SU-DHL-6 (cell line): Measurements from ENCODE around the gene RCAN1.

Source experiments
- H2AFZ ChIP-seq: fragments of 200-600 bp; sonication (generic); 2 replicates; pipeline ENCODE4 v1.6.1; 2014; ENCODE audit warnings: low read depth, mild to moderate bottlenecking, moderate library complexity, mixed read lengths, antibody characterized with exemption, low read length; ENCODE audit not compliant: severe bottlenecking
- H3F3A ChIP-seq: fragments of 200-600 bp; shearing (Covaris generic); 2 replicates; pipeline ENCODE4 v1.6.0; 2016; ENCODE audit warnings: antibody characterized with exemption, mild to moderate bottlenecking; ENCODE audit not compliant: insufficient read depth
- H3K27ac ChIP-seq: fragments of 200-600 bp; sonication (generic); 2 replicates; pipeline ENCODE4 v1.5.1; 2016; ENCODE audit warnings: low read depth, mild to moderate bottlenecking, low read length, moderate library complexity, mixed read lengths
- H3K27me3 ChIP-seq: fragments of 200-600 bp; sonication (generic), shearing (Covaris generic); 2 replicates; pipeline ENCODE4 v1.6.0; 2014; ENCODE audit warnings: mild to moderate bottlenecking, low read length
- H3K36me3 ChIP-seq: fragments of 200-600 bp; sonication (generic); 2 replicates; pipeline ENCODE4 v1.6.1; 2014; ENCODE audit warnings: mild to moderate bottlenecking, low read length, mixed read lengths
- H3K4me2 ChIP-seq: fragments of 300-600, 200-600 bp; shearing (Covaris generic), sonication (generic); 2 replicates; pipeline ENCODE4 v1.6.0; 2014; ENCODE audit warnings: low read length, low read depth, mild to moderate bottlenecking; ENCODE audit not compliant: poor library complexity, severe bottlenecking
- H3K4me3 ChIP-seq: fragments of 200-600 bp; sonication (generic); 2 replicates; pipeline ENCODE4 v1.5.1; 2014; ENCODE audit warnings: antibody characterized with exemption, low read length, mild to moderate bottlenecking, mixed read lengths; ENCODE audit not compliant: insufficient read depth, poor library complexity, severe bottlenecking
- H3K79me2 ChIP-seq: fragments of 200-600 bp; sonication (generic); 2 replicates; pipeline ENCODE4 v1.6.1; 2014; ENCODE audit warnings: mild to moderate bottlenecking, low read length, moderate library complexity; ENCODE audit not compliant: insufficient read depth
- H3K9ac ChIP-seq: fragments of 200-600 bp; sonication (generic); 2 replicates; pipeline ENCODE4 v1.7.0; 2014; ENCODE audit warnings: mild to moderate bottlenecking, low read length
- H3K9me2 ChIP-seq: fragments of 200-600 bp; sonication (generic); replicated peaks from 2 replicates; pipeline ENCODE4 v1.6.1; 2014; ENCODE audit warnings: low read length; ENCODE audit not compliant: insufficient read depth
- H3K9me3 ChIP-seq: fragments of 200-600 bp; sonication (generic); 2 replicates; pipeline ENCODE4 v1.6.1; 2014; ENCODE audit warnings: low read length, mixed read lengths; ENCODE audit not compliant: insufficient read depth
- H4K20me1 ChIP-seq: fragments of 200-600 bp; sonication (generic); 2 replicates; pipeline ENCODE4 v1.6.1; 2014; ENCODE audit warnings: low read depth, mild to moderate bottlenecking, antibody characterized with exemption, low read length, moderate library complexity, mixed read lengths
- EZH2phosphoT487 ChIP-seq: fragments of 200-600 bp; sonication (generic), shearing (Covaris generic); conservative IDR thresholded peaks from 2 replicates; pipeline ENCODE4 v1.6.1; 2018; ENCODE audit warnings: mild to moderate bottlenecking, antibody characterized with exemption, low read length, moderate library complexity, mixed read lengths
- TF ChIP-seq, protein P1 (sequence below): fragments of 200-600 bp; sonication (generic); IDR thresholded peaks from one replicate; pipeline ENCODE4 v1.5.1; 2017; ENCODE audit warnings: antibody characterized with exemption, mild to moderate bottlenecking, low read length, moderate library complexity; ENCODE audit not compliant: insufficient read depth, poor library complexity, severe bottlenecking

RCAN1 gene

DNA sequence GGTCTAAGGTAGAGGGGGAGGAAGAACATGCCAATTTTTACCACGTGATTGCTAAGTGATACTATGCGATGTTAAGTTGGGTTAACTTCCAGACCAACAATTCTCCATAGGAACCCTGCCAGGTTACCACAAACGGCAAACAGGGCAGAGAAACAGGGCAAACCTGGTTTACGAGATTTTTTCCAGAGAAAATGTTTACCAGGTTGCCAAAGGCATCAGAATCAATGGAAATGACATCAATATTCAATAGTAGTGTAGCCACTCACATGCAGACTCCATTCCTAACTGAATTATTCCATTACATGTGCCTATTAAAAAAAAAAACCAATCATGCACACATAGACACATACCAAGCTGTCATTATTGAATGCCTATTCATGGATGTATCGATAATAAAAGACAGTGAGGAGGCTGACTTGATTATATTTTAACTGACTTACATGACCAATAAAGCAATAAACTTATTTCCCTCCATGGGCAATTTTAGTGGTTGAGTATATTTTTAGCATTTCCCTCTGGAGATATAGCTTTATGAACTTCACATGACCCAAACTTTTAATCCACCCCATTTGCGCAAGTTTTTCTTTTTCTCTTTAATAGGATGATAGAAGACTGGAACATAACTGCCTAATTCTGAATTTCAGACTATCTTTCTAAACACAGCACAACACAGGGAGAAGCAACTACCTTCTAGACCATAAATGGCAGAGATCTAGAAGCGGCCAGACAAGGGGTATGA, 62.4 kb downstream of the RCAN1 start:
- no peaks in the 10 kb centered on the region for H3K36me3 ChIP-seq
- H3K9me2 ChIP-seq, result no peaks in the 10 kb centered on the region
- TF ChIP-seq, protein P1, sequence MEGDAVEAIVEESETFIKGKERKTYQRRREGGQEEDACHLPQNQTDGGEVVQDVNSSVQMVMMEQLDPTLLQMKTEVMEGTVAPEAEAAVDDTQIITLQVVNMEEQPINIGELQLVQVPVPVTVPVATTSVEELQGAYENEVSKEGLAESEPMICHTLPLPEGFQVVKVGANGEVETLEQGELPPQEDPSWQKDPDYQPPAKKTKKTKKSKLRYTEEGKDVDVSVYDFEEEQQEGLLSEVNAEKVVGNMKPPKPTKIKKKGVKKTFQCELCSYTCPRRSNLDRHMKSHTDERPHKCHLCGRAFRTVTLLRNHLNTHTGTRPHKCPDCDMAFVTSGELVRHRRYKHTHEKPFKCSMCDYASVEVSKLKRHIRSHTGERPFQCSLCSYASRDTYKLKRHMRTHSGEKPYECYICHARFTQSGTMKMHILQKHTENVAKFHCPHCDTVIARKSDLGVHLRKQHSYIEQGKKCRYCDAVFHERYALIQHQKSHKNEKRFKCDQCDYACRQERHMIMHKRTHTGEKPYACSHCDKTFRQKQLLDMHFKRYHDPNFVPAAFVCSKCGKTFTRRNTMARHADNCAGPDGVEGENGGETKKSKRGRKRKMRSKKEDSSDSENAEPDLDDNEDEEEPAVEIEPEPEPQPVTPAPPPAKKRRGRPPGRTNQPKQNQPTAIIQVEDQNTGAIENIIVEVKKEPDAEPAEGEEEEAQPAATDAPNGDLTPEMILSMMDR, result no peak
- TF ChIP-seq EZH2phosphoT487, result no peak
- H3K79me2 ChIP-seq, result no peaks in the 10 kb centered on the region
- no peak overlapping the region for H3K4me3 ChIP-seq
- H3K4me2 ChIP-seq, result no peak overlapping the region
- no peaks in the 10 kb centered on the region for H3F3A ChIP-seq
- no peak overlapping the region for H3K27ac ChIP-seq
- H4K20me1 ChIP-seq, result no peaks in the 10 kb centered on the region
- no peaks in the 10 kb centered on the region for H3K9me3 ChIP-seq
- no peak overlapping the region for H2AFZ ChIP-seq
- no peaks in the 10 kb centered on the region for H3K27me3 ChIP-seq
- H3K9ac ChIP-seq, result no peak overlapping the region

DNA sequence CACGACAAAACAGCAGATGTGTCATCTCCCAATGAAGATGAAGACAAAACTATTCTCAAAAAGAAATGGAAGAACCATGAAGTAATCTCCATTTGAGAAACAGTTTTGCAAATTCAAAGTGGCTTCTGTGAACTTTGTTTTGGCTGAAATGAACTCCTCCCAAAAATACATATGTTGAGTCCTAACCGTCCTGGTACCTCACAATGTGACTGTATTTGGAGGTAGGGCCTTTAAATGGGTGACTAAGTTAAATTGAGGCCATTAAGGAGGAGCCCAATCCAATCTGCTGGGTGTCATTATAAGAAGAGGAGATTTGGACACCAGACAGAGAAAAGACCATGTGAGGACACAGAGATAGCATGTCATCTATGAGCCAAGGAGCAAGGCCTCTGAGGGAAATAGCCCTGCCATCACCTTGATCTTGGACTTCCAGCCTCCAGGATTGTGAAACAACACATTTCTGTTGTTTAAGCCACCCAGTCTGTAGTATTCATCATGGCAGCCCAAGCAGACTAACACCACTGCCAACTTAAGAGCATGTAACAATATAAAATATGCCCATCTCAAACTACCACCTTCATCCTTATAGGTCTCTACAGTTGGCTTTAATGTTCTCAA, 64.6 kb downstream of the RCAN1 start:
- no peaks in the 10 kb centered on the region for H3K79me2 ChIP-seq
- no peak overlapping the region for H3K4me3 ChIP-seq
- H3K4me2 ChIP-seq, result no peak overlapping the region
- no peaks in the 10 kb centered on the region for H3K9me2 ChIP-seq
- no peaks in the 10 kb centered on the region for H3K27me3 ChIP-seq
- H3K27ac ChIP-seq, result no peak overlapping the region
- no peaks in the 10 kb centered on the region for H3K36me3 ChIP-seq
- H2AFZ ChIP-seq, result no peak overlapping the region
- H3K9ac ChIP-seq, result no peak overlapping the region
- TF ChIP-seq, protein P1, result no peak
- no peak for TF ChIP-seq EZH2phosphoT487
- no peaks in the 10 kb centered on the region for H3F3A ChIP-seq
- no peaks in the 10 kb centered on the region for H3K9me3 ChIP-seq
- H4K20me1 ChIP-seq, result no peaks in the 10 kb centered on the region

DNA sequence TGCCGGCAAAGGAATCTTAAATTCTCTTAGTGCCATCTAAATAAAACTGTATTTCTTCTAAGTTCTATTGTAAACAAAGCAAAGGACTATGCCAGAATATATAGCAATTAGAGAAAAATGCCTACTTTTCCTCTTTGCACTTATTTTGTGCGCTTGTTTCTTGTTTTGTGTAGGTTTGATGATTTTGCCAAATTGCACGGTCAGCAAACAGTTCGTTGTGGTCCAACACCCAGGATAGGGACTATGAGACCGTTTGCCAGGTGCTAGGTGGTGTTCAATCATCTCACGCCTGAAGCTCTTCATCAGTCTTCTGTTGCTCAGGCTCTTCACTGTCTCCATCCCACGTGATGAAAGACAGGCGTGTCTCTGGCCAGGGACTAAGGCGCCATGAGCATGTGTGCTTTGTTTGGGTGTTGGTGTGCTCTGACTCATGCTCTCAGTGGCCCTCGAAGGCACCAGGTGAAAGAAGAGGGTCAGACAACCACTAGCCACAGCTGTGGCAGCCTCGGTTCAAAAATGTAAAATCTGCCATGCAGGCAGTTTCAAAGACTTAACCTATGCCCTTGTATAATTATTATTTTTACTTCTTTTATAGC, 66.0 kb downstream of the RCAN1 start:
- Histone ChIP-seq H3K9me2 (no peaks in the 10 kb centered on the region), H3F3A (no peaks in the 10 kb centered on the region), H4K20me1 (no peaks in the 10 kb centered on the region), H3K4me3 (no peak overlapping the region), H3K36me3 (no peaks in the 10 kb centered on the region), H3K27me3 (no peaks in the 10 kb centered on the region), H2AFZ (no peak overlapping the region), H3K4me2 (no peak overlapping the region), H3K9me3 (no peaks in the 10 kb centered on the region), H3K9ac (no peak overlapping the region), H3K79me2 (no peaks in the 10 kb centered on the region), H3K27ac (no peak overlapping the region)
- TF ChIP-seq, protein P1, result no peak
- TF ChIP-seq EZH2phosphoT487, result no peak
